AG20443 (cell line): ENCODE data around the gene RBM6.
A peak's percentile ranks its signal among the peaks of the same experiment; 100 is the strongest.
"Not testable (repeated sequence)": the region's sequence is repeated elsewhere in the genome, so short reads cannot be mapped to it uniquely, and the experiment has no call there.

Experiments
- DNase-seq: peaks from one replicate; pipeline ENCODE4 v3.0.0; 2012; ENCODE audit warnings: low spot score, mixed read lengths

RBM6 gene, protein sequence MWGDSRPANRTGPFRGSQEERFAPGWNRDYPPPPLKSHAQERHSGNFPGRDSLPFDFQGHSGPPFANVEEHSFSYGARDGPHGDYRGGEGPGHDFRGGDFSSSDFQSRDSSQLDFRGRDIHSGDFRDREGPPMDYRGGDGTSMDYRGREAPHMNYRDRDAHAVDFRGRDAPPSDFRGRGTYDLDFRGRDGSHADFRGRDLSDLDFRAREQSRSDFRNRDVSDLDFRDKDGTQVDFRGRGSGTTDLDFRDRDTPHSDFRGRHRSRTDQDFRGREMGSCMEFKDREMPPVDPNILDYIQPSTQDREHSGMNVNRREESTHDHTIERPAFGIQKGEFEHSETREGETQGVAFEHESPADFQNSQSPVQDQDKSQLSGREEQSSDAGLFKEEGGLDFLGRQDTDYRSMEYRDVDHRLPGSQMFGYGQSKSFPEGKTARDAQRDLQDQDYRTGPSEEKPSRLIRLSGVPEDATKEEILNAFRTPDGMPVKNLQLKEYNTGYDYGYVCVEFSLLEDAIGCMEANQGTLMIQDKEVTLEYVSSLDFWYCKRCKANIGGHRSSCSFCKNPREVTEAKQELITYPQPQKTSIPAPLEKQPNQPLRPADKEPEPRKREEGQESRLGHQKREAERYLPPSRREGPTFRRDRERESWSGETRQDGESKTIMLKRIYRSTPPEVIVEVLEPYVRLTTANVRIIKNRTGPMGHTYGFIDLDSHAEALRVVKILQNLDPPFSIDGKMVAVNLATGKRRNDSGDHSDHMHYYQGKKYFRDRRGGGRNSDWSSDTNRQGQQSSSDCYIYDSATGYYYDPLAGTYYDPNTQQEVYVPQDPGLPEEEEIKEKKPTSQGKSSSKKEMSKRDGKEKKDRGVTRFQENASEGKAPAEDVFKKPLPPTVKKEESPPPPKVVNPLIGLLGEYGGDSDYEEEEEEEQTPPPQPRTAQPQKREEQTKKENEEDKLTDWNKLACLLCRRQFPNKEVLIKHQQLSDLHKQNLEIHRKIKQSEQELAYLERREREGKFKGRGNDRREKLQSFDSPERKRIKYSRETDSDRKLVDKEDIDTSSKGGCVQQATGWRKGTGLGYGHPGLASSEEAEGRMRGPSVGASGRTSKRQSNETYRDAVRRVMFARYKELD

DNA sequence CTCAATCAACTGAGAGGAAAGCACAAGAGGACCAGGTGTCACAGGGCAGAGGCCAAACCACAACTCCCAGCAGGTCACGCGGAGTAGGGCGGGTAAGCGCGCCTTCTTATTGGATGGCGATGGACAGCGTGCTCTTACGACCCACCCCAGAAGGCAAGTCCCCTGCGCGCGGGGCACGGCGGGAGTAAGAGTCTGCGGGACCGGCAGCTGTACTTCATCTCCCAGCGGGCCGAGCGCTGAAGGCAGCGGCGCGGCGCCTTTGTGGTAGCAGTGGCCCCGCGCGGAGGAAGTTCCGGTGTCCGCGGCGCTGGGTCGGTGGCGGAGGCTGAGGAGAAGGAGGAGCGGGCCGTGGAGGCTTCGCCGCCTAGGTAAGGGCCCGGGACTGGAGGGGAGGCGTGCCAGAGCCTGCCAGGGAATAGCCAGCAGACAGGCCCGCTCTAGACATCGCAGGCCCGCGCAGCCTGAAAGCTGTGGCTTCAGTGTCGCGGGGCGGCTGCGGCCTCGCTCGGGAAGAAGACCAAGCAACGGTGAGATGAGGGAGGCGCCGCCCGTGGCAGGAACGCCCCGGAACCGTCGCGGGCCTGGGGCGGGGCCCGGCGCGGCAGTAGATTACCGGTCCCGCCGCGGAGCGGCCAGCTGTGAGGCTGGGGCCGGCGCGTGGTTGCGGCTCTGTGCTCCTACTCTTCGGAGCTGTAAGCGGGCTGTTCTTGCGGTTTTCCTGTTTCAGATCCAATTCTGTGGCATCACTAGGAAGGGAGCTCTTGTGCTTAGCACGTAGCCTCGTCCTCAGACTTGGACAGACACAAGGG lies at the start of gene RBM6:
TSS of gene RBM6 (plus strand) at position 293 of the 809 bp plus-strand sequence. CDS start 22,492 bp downstream, outside the sequence.
- DNase-seq = peak; percentile 98

DNA sequence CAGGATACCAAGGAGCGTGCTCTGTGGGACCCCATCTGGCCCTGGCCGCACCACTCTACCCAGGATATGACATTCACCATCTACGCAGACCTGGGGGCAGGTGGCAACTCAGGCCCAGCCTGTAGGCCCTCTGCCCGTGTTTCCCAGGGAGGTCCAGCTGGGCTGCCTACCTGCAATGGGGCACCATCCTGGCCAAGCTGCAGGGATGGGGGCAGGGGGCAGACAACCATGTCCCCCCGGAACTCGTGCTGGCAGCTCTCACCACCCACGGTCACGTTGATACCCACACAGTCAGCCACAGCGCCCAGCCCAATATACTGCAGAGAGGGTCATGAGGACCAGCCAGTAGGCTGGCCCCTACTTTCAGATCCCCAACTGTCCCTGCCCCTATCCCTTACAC lies 44.2 kb upstream of the RBM6 start:
- DNase-seq = no peak

DNA sequence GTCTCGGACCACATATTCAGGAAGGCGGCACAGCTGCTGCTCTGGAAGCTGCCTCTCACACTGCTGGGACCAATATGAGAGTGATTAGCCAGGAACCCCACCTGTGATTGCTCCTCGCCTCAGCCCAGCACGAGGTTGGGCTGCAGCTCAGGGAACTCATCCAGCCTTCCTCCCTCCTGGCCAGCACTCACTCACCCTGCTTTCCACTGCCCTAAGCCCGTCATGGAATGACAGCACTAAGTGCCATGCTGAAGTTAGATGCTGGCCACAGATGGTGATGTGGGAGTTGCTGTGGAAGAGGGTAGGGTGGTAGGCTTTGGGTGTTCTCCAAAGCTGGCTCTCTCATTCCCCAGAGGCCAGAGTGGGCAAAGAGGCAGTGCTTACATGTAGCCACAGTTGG lies 43.6 kb upstream of the RBM6 start:
- DNase-seq = no peak

DNA sequence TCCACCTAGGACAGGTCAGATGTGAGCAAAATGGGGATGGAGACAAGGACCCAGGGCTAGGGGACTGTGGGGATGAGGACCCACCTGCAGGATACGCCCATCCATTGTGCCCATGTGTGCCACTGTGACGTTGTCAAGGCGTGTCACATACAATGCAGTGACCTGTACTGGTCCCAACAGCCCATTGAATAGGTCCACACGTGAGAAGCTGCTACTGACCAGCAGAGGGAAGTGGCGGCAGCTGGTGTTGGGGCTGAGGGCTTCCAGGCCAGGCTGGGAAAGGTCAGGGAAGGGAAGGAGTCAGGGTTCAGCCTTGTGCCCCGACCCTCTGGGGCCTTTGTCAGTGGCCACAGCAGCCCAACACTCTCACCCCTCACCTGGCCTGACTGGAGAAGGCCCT lies 41.0 kb upstream of the RBM6 start:
- DNase-seq = no peak

DNA sequence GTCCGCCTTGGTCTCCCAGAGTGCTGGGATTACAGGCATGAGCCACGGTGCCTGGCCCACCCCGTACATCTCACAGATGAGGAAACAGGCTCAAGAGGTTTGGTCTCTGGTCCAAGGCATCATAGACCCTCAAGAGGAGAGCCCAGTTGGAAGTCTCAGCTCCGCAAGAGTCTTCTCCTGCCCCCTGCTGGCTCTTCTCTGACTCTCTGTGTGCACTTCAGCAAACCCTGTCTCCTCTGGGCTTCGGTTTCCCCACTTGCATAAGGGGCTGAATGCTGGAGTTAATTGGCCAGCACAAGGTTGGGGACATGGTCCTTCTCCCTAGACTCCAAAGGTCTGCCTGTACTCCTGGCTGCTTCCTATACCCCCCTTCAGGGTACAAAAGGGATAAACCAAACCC lies 40.1 kb upstream of the RBM6 start:
- DNase-seq = no peak

DNA sequence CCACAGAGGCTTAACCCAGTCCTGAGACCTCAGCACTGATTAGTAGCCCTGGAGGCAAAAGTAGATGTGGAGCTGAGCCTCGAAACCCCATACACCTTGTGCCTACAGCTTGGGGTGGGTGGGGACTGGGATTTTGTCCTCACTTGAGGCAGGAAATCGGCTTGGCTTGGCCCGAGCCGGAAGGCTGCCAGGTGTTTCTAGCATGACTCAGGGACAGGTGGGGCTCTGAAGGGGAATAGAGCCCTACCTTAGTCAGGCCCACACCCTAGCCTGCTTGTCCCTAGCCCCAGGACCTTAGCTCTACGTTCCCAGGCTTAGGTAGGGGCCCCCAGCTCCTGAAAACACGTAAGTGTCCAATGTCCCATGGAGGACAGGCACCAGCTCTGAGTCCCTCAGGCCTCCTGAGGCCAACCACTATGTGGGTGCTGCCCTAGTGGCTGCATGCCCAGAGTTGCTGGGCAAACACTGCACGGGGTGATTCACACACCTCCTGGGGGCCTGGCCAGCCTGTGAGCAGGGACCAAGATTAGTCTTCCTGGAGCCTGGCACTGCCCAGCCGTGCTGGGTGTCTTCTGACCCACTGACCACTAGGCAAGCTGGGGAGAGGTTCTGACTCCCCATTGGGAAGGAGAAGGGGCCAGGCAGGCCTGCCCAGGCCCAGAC lies 39.3 kb upstream of the RBM6 start:
- peak; percentile 68 for DNase-seq

DNA sequence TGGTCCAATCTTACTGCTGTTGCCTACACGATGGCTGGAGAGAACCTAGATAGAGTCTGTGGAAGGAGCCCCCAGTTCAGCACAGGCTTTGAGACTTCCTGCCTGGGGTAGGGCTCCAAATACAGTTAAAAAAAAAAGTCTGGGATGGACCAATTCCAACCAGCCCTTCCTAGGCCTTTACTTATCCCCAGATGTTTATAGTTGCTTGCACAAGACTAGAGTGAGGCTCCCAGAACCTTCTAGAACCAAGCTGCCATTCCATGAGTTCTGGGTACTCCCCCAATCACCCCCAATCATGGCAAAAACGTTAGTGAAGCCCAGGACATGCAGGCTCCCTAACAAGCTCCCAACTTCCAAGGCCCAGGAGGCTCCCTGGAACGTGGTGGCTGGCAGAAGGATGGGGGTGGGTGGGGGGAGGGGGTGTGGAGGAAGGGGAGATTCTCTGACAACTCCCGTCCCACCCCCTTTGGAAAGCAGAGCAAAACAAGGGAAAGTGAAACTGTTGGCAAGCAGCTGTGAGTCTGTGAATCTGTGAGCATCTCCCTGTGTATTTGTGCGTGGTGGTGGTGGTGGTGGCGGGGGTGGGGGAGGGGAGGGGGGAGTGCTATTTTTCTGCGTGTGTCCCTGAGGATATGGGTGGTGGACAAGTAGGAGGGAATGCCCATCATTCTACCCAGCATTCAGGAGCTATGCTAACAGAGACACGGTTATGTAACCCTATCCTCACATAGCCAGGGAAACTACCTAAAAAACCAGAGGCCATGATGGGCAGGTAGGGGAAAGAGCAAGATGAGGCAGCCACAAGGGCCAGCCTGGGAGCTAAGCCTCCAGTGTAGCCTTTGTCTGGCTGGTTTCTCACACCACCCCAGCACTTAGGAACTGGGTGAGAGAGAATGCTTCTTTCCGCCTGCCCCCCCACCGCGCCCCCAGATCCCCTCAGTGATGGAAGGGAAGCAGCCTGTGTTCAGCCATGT lies 38.3 kb upstream of the RBM6 start:
- no peak for DNase-seq

DNA sequence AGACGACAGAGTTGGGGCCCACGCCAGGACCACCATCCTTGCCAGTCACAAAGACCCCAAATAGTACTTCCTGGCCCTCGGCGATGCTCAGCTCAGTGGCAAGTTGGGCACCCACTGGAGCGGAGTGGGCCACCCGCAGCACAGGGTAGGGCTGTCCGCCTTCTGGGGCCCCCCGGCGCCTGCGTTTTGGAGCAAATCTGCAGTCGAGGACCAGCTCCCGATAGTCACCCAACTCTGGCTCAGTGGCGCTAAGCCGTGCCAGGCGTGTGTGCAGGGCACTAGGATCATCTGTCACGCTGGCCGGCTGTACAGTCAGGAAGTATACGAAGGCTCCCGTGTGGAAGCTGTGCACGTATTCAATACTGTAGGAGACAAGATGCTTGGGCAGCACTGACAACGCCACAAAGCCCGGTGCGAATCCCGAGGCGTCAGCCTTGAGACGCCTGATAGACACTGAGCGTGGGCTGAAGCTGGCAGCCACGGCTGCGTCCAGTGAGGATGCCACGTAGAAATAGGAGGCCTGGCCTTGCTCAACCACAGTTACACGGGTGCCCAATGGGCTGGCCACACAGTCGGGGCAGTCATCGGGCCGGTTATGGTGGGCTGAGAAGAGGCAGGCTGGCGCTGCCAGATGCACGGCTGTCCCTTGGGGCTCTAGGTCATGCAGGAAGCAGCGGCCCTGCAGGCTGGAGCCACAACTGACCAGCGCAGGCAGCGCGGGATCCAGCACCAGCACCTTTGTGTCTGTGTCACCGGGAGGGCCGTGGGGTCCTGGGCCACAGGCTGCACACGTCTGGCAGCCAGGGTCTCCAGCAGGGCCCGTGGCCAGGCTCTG lies 37.2 kb upstream of the RBM6 start:
- no peak for DNase-seq

DNA sequence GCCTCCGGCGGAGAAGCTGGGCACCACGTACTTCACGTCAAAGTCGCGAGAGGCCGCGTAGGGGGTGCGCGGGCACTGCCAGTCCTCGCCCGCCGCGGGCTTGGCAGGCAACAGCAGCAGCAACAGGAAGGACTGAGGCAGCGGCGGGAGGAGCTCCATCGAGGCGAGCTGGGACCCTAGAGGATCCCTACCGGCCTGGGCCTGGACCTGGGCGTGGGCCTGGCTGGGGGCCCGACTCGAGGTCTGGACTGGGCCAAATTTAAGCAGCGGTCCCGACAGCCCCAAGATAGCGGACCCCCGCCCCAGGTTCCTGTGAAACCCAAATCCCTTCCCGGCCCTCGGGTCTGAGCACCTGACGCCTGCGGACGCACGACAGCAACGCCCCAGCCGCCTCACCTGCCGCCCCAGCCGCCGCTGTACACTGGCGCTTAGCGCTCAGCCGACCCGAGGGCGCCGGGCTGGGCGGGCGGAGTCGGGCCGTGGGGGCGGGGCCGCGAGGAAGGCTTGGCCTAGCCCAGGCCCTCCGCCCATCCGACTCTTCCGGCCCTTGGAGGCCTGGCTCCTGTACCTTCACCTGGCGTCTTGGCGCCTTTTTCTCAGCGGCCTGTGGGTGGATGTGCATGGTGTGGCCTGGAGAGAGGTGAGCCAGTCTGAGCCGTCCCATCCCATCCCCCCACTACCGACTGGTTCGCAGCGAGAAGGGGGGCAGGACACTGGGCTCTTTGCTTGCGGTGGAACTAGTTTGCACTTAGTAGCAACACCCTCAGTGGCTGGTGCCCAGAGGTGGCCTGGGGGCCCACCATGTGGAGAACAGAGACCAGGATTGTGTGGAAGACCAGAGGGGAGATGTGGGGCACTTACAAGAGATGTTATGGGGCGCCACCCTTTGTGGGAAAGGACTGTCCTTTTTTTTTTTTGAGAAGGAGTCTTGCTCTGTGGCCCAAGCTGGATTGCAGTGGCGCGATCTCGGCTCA lies 36.2 kb upstream of the RBM6 start, which contains the start of gene MST1R:
TSS of gene MST1R (minus strand) at position 423 of the 974 bp plus-strand sequence. CDS start at position 159, 264 bp downstream.
- DNase-seq = peak; percentile 84

DNA sequence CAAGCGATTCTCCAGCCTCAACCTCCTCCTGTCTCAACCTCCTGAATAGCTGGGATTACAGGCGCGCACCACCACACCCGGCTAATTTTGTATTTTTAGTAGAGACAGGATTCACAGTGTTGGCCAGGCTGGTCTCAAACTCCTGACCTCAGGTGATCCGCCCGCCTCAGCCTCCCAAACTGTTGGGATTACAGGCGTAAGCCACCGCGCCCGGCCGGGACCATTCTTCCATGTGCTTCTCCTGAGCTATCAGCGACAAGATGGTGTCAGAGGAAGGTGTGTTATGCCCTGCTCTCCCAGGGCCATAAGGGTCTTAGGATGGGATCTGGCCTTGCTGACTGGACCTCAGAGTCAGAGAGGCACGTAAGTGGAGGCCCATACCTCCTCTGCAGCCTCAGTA lies 35.5 kb upstream of the RBM6 start:
- not testable (repeated sequence) for DNase-seq

DNA sequence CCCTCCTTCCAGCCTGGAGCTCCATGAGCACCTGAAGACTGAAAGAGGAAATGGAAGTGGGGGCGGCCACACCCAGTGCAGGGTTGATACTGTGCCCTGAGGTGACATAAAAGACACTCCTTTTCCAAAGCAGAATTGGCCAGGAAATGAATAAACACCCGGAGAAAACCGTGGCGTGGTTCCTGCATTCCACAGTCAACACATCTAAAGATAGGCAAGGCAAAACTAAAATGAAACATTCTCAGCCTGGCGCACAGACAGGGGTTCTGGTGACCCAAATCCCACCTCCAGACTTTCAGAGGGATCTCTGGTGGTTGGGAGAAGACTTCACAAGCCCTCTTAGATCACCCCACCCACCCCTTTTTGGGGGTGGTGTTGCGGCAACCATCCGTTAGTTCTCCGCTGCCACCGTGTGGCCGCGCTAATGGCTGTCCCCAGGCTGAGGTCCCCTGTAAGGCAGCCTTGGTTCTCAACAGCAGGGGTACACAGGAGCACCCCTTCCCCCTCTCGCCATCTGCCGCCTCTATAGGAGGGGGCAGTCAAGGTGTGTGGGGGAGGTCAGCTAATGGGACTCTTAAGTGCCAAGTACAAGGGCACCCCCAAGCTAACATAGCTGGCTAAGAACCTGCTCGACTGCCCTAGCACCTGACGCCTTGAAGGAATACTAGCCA lies 33.7 kb upstream of the RBM6 start:
- DNase-seq = peak; percentile 87

DNA sequence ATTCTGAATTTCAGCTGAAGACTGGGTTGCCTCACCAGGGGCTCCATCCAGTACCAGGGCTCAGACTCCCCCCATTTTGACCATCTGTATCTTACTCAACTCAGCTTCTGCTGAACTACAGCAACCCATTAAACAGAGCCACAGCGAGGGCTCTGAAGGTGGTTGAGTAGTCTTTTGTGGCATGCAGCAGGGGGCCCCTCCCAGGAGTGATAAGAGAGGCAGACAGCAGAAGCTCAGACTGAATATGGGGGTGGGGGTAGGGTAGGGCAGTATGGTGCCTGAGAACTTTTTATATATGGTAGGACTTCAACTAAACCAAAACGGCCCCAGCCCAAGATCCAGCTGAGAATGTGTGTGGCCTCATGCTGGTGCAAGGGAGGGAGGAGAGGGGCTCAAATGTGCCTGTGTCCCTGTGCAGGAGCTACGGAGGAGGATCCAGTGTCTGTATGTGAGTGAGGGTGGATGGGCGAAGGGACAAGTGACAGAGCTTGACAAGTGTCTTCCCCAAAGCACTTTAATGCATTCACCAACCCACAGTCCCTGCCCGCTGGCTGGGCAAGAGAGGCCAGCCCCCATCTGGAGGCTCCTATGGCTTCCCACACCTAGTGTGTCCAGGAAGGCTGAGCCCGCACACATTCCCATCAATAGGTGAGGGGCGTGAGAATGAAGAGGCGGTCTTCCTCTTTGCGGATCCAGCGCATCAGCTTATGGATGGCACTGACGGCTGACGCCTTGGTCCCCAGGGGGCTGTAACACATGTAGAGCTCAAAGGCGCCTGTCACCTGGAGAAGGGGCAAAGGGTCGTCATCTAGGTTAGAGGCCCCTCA lies 31.4 kb upstream of the RBM6 start:
- no peak for DNase-seq

DNA sequence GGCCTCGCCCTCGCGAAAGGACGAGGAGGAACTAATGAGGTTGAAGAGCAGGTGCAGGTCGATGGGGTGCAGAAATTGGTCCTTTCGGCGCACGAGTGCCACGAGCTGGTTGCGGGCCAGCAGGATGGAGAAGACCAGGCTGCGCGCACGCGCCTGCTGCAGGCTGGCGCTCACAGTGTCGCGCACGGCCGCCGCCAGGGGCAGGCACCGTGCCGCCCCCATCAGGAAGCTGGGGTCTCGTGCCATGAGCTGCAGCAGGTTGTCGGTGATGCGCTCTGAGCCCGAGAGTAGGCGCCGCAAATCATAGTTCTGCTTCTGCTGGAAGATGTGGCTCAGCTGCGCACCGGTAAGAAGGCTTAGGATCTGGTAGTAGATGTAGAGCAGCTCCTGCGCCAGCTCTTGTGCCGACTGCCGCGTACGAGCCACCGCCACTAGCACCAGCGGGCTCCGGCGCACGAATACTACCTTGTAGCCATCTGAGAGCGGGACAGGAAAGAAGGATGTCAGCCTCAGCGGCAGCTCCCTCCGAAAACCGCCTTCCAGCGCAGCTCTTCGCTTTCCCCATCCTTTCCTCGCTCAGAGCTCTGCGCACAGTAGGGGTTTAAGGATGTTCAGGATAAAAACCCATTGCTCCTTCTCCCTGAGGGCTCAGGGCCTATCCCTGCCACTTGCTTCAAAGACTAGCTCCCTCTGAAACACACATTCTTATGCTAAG lies 29.4 kb upstream of the RBM6 start:
- no peak for DNase-seq

DNA sequence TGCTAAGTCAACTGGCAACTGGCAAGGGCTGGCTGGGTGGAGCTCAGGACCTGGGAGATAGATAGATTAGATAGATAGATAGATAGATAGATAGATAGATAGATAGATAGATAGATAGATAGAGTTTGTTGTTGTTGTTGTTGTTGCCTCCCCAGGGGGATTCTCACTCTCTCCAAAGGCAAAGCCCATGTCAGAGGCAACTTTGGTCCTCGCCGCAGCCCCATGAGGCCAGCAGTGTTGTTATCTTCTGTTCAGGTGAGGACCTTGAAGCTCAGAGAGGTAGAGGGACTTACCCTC lies 28.9 kb upstream of the RBM6 start:
- no peak for DNase-seq

DNA sequence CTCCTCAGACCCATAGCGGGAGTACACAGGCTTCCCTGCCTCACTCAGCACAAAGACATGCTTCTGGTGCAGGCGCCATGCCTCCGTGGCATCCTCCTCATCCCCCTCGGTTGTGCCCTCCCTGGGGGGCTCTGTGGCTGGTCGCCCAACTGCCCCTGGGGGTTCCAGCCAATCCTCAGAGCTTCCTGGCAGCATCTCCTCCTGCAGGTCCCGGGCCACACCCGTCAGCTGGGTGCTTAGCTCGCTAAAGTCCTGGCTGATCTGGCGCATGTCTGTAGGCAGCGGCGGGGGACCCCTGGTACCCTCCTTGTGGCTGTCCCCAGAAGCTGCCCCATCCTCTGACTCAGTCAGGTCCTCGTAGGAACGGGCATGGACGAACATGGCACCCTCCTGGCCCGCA lies 28.3 kb upstream of the RBM6 start:
- DNase-seq = no peak

DNA sequence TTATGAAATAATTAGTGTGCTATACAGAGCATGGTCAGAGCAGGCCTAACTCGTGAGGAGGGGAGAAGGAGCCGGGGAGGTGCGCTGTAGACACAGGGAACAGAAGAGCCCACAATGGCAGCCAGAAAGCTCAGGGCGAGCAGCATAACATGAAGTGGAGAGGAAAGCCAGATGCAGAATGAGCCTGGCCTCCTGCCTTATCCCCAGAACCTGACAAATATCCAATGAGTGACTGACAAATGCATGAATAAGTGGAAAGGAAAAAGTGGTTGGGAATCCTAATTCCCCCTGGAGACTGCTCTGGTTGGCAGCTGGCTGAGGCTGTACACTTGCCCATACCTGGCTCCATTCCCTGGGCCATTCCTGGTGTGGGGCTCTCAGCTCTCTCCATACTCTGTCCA lies 27.1 kb upstream of the RBM6 start:
- DNase-seq = no peak
